Smooth muscle cell (in vitro differentiated cells): ENCODE measurements around the gene PGRMC2. TPM values are rescaled to one million over a fixed set of nuclear protein-coding genes. Genes with fewer than 3 reads are reported as not detected.

Experiments used
- DNase-seq: peaks from one replicate; lab custom pipeline; 2025; ENCODE audit not compliant: unreplicated experiment; lab: John Stamatoyannopoulos, UW
- H2AFZ ChIP-seq: fragments of 200-600 bp; sonication (generic); 2 replicates; pipeline ENCODE4 v1.6.0; 2016; ENCODE audit warnings: antibody characterized with exemption, low read depth, mild to moderate bottlenecking
- H3F3A ChIP-seq: fragments of 200-600 bp; sonication (generic); 2 replicates; pipeline ENCODE4 v1.6.0; 2017; ENCODE audit warnings: antibody characterized with exemption, low read depth
- H3K27ac ChIP-seq: fragments of 200-600 bp; sonication (generic); 2 replicates; pipeline ENCODE4 v1.5.1; 2016; ENCODE audit warnings: low read depth, mild to moderate bottlenecking
- H3K27me3 ChIP-seq: fragments of 200-600 bp; sonication (generic); 2 replicates; pipeline ENCODE4 v1.6.1; 2016; ENCODE audit warnings: low read depth, mild to moderate bottlenecking
- H3K36me3 ChIP-seq: fragments of 200-600 bp; sonication (generic); 2 replicates; pipeline ENCODE4 v1.5.1; 2016; ENCODE audit warnings: low read depth
- H3K4me1 ChIP-seq: fragments of 200-600 bp; sonication (generic); 2 replicates; pipeline ENCODE4 v1.5.1; 2016; ENCODE audit warnings: low read depth
- H3K4me2 ChIP-seq: fragments of 200-600 bp; sonication (generic); 2 replicates; pipeline ENCODE4 v1.6.0; 2016; ENCODE audit warnings: mild to moderate bottlenecking
- H3K4me3 ChIP-seq: fragments of 200-600 bp; sonication (generic); 2 replicates; pipeline ENCODE4 v1.5.1; 2016; ENCODE audit warnings: mild to moderate bottlenecking
- H3K79me2 ChIP-seq: fragments of 200-600 bp; sonication (generic); 2 replicates; pipeline ENCODE4 v1.6.0; 2016; ENCODE audit warnings: low read depth, mild to moderate bottlenecking
- H3K9ac ChIP-seq: fragments of 200-600 bp; sonication (generic); 2 replicates; pipeline ENCODE4 v1.6.0; 2016; ENCODE audit warnings: low read depth
- H3K9me3 ChIP-seq: fragments of 200-600 bp; sonication (generic); replicated peaks from 2 replicates; pipeline ENCODE4 v1.5.1; 2016; ENCODE audit warnings: low read depth
- H4K20me1 ChIP-seq: fragments of 200-600 bp; sonication (generic); 2 replicates; pipeline ENCODE4 v1.6.0; 2016; ENCODE audit warnings: low read depth
- WGBS: methylation state at CpG from one replicate; pipeline ENCODE4 v1.1.7; 2016; ENCODE audit warnings: low lambda C conversion rate; 5-methylcytosine and 5-hydroxymethylcytosine counted together
- polyA plus RNA-seq: library from polyadenylated mRNA; unstranded; fragments of >200 nt; fragmentation: Nextera tagmentation; extraction: Ambion mirVana; gene quantifications from 2 replicates; pipeline ENCODE4 v1.2.1, GENCODE V29; 2016
- total RNA-seq: library from RNA; depleted of rRNA; stranded (reverse); fragments of >200 nt; gene quantifications from 2 replicates; pipeline ENCODE4 v1.2.3, GENCODE V29; 2014
- TF ChIP-seq, protein P1 (sequence below): fragments of 200-600 bp; sonication (generic); IDR thresholded peaks from 2 replicates; pipeline ENCODE4 v1.5.1; 2017; ENCODE audit warnings: borderline replicate concordance, mild to moderate bottlenecking, antibody characterized with exemption; ENCODE audit not compliant: insufficient read depth, poor library complexity, severe bottlenecking

The PGRMC2 gene
- total and polyA plus RNA-seq, 2 experiments from 2014 or later = 52.1 to 56.7 TPM

- H3K4me2 ChIP-seq = no peak overlapping the region
- H3K36me3 ChIP-seq = no peaks in the 10 kb centered on the region
- H2AFZ ChIP-seq = no peak overlapping the region
- WGBS = 93% methylated on average over 7 of the region's 7 CpGs
- H3K27ac ChIP-seq = no peak overlapping the region
- no peaks in the 10 kb centered on the region for H4K20me1 ChIP-seq
- H3K4me3 ChIP-seq = no peak overlapping the region
- TF ChIP-seq, protein P1, sequence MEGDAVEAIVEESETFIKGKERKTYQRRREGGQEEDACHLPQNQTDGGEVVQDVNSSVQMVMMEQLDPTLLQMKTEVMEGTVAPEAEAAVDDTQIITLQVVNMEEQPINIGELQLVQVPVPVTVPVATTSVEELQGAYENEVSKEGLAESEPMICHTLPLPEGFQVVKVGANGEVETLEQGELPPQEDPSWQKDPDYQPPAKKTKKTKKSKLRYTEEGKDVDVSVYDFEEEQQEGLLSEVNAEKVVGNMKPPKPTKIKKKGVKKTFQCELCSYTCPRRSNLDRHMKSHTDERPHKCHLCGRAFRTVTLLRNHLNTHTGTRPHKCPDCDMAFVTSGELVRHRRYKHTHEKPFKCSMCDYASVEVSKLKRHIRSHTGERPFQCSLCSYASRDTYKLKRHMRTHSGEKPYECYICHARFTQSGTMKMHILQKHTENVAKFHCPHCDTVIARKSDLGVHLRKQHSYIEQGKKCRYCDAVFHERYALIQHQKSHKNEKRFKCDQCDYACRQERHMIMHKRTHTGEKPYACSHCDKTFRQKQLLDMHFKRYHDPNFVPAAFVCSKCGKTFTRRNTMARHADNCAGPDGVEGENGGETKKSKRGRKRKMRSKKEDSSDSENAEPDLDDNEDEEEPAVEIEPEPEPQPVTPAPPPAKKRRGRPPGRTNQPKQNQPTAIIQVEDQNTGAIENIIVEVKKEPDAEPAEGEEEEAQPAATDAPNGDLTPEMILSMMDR = no peak
- no peaks in the 10 kb centered on the region for H3F3A ChIP-seq
- H3K9me3 ChIP-seq = no peaks in the 10 kb centered on the region
- no peaks in the 10 kb centered on the region for H3K27me3 ChIP-seq
- H3K79me2 ChIP-seq = no peaks in the 10 kb centered on the region
- H3K4me1 ChIP-seq = no peaks in the 10 kb centered on the region
- no peak for DNase-seq
- no peak overlapping the region for H3K9ac ChIP-seq
These were observed 10.6 kb upstream of the PGRMC2 start for GRCh38 chr4:128298146-128298758.

- TF ChIP-seq, protein P1 = no peak
- no peaks in the 10 kb centered on the region for H3F3A ChIP-seq
- H3K4me3 ChIP-seq = no peak overlapping the region
- DNase-seq = no peak
- WGBS = 73% methylated on average over 2 of the region's 2 CpGs
- H3K9me3 ChIP-seq = no peaks in the 10 kb centered on the region
- H2AFZ ChIP-seq = no peak overlapping the region
- no peak overlapping the region for H3K27ac ChIP-seq
- no peaks in the 10 kb centered on the region for H3K36me3 ChIP-seq
- no peaks in the 10 kb centered on the region for H4K20me1 ChIP-seq
- H3K79me2 ChIP-seq = no peaks in the 10 kb centered on the region
- H3K4me2 ChIP-seq = no peak overlapping the region
- H3K27me3 ChIP-seq = no peaks in the 10 kb centered on the region
- no peaks in the 10 kb centered on the region for H3K4me1 ChIP-seq
- H3K9ac ChIP-seq = no peak overlapping the region
These were observed 7.6 kb upstream of the PGRMC2 start for GRCh38 chr4:128295255-128295654.

- WGBS = 97% methylated on average over 3 of the region's 3 CpGs
- no peaks in the 10 kb centered on the region for H3F3A ChIP-seq
- DNase-seq = no peak
These were observed 6.9 kb upstream of the PGRMC2 start for GRCh38 chr4:128294464-128294863.

More at GRCh38 chr4:128294464-128294863, 6.9 kb upstream of the PGRMC2 start:
- Histone ChIP-seq H3K27me3 (no peaks in the 10 kb centered on the region), H3K27ac (no peak overlapping the region), H4K20me1 (no peaks in the 10 kb centered on the region), H3K4me1 (no peaks in the 10 kb centered on the region), H3K79me2 (no peaks in the 10 kb centered on the region), H3K36me3 (no peaks in the 10 kb centered on the region), H3K4me3 (no peak overlapping the region), H3K4me2 (no peak overlapping the region), H2AFZ (no peak overlapping the region), H3K9ac (no peak overlapping the region), H3K9me3 (no peaks in the 10 kb centered on the region)
- TF ChIP-seq, protein P1 = no peak
